HG02763 (cell line): ENCODE measurements around the gene ANKRD44.
"Not testable (repeated sequence)": the region's sequence is repeated elsewhere in the genome, so short reads cannot be mapped to it uniquely, and the experiment has no call there.

Source experiments
- ATAC-seq: cut with Tn5 transposase; IDR thresholded peaks from one replicate; pipeline ENCODE4 v1.9.1; 2021; ENCODE audit warnings: mild to moderate bottlenecking, moderate library complexity; ENCODE audit not compliant: unreplicated experiment

Gene ANKRD44

DNA sequence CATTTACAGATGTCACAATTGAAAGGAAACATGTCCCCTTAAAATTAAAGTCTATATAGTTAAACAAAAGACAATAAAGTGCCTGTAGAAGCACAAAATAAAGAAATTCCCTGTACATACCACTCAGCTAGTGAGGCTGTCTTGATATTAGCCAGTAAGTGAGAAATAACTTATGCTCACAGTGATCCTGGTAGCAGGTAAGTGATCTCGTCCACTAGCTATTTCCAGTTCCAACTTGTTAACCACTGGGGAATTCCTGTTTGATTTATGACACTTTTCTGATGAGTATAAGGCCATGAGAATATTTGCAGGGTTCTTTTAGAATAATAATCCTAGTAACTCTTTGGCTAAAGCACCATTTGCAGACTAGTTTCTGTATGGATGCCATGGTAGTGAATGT, 256.1 kb downstream of the ANKRD44 start:
- no peak for ATAC-seq

DNA sequence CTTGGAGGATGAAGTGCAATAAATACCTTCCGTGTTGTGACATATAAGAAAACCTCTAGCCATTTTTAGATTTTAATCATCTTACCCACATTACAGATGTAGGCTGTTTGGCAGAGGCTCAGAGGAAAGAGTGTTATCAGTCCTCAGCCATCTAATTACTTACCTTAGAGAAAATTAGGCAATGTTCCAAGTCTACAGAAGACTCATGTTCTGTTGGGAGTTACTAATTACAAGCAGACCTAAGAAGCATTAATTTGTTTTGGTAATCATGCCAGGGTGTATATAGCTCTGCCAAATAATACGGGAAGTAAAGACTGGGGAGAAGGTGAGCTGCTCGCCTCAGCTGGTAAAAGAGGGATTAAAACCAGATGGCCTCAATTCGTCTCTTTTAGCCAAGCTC, 258.2 kb downstream of the ANKRD44 start:
- ATAC-seq, result no peak

DNA sequence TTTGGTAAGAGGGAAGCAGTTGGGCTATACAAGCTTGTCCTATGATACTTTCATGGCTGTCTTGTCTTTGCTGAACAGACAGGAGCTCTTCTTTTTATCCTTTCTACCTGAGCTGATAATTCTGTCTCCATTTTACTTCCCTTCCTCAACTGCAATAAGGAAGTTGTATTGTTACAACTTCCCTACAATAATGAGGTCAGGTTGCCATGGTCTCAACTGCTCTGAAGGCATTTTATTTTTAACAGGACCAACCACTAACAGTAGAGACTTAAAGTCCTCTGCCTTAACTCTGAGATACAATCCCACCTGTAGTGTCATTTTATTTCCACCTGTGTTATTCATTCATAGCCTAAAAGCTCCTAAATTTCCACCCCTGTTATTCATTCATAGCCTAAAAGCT, 265.5 kb downstream of the ANKRD44 start:
- no peak for ATAC-seq

DNA sequence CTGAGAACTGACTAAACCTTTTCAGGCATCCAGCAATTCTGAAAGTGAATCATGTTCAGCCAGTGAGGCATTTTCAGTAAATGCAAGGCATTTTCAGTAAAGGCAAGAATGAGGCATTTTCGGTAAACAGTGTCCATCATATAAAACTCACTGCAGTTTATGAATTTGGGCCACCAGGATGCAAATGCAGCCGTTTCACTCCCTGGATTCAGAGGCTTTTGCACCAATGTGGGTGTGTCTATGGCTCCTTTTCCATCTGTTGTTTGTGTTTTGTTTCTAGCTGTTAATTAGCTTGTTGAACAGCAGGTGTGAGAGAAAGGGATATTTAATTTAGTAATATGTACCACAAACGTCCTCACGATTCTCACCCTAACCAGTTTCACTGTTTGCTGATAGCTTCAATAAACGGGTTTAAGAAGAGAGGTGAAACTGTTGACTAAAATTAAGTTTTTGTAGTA, 267.8 kb downstream of the ANKRD44 start:
- no peak for ATAC-seq

DNA sequence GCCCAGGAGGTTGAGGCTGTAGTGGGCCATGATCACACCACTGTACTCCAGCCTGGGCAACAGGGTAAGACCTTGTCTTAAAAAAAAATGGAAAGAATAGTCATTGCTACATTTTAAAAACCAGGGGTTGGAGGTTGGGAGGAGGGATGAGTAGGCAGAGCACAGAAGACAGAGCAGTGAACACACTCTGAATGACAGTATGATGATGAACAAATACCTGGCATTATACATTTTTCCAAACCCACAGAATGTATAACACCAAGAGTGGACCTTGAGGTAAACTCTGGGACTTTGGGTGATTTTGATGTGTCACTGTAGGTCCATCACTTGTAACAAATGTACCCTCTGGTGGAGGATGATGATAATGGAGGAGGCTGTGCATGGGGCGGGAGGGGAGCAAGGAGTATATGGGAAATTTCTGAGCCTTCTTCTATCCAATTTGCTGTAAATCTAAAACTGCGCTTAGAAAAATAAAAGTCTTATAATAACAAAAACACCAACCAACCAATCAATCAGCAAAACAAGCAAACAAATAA, 272.6 kb downstream of the ANKRD44 start:
- ATAC-seq, result no peak

DNA sequence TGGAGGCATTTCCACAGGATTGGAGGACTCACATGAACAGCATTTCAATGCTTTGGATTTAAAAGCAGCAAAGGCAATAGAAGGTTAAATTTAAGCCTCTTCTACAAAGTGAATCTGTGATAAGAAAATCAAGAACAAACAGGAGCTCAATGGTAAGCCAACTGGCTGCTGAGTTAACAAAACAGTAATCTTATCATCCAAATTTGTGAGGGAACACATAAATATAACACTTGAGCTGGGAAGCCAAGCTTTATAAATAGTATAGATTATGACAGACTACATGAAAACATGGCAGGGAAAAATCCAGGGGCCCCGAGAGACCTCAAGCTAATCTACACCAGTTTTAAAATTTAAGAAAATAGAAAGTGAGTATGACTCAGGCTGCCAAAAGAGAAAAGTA, 275.6 kb downstream of the ANKRD44 start:
- ATAC-seq, result no peak

DNA sequence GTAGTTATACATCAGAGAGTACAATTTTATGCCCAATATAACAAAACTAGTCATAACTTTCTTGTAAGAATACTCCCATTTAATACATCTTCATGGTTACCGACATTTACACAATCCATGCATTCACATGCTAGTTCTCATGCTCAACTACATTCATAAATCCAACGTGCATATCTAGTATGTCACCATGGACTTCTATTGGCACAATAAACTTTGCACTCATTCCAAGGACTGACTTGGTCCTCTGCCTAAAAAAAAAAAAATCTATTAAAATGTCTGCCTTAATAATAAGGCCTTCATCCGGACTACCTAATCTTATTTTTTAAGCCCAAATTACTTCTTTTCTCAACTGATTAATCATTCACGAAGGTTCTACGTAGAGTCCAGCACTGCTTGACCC, 276.3 kb downstream of the ANKRD44 start:
- ATAC-seq, result no peak

DNA sequence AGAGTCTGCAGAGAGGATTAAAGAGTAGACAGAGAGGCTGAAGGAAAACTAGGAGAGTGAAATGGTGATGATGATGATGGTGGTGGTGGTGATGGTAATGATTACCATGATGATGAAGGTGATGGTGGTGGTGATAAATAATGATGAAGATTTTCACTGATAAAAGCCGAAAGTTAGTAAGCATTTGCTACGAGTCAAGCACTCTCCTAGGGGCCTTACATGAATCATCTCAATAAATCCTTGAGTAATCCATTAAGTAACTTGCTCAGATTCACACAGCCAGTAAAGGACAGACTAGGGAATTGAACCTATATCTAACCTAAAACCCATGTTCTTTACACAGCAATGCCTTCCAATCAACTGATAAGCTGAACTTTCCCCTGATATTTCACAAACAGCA, 277.4 kb downstream of the ANKRD44 start:
- ATAC-seq, result no peak

DNA sequence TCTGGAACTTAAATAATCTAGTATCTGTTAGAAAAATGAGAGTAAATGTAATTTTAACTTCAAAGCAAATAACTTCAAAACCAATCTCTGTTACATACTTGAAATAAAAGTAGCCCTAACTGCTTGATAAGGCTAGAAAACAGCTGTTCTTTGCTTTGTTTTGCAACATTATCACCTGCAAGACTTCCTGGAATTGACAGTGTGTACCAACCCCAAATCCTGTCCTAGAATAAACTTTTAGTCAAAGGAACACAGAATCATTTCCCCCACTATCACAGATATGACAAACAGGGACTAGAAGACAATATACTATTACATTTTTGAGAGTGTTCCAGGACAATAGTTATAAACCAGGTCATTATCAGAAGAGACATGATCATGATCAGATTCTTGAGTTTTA, 278.8 kb downstream of the ANKRD44 start:
- no peak for ATAC-seq

DNA sequence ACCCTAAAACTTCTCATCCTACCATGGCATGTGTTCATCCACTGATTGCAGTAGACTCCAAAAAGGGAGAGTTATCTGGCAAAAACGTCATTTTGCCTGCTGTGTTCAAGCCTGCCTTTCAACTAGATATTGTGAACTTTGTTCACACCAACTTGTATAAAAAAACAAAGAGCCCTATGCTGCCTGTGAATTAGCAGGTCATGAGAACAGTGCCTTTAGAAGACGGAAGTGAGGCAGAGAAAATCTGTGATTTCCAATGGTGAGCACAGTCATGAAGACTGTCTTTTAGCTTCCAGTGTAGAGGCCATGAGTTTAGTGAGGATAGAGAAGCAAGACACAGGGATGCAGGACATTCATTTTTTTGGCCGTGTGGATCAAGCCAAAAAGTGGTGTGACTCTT, 280.5 kb downstream of the ANKRD44 start:
- ATAC-seq, result no peak

DNA sequence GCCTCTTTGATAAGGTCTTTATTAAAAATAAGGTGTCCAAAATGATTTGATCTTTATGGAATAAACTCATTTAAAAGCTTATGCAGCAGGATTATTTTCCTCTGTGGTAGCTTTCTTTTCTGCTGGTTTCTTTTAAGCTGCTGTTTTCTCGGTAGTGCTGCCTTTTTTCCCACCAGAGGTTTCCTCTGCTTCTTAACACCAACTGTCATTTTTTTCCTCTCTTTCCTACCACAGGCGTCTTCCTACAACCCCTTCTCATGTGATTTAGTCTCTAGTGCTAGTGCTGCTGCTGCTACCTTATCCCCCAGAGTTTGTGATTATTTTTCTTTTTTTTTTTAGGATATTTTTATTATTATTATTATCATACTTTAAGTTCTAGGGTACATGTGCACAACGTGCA, 281.9 kb downstream of the ANKRD44 start:
- no peak for ATAC-seq

DNA sequence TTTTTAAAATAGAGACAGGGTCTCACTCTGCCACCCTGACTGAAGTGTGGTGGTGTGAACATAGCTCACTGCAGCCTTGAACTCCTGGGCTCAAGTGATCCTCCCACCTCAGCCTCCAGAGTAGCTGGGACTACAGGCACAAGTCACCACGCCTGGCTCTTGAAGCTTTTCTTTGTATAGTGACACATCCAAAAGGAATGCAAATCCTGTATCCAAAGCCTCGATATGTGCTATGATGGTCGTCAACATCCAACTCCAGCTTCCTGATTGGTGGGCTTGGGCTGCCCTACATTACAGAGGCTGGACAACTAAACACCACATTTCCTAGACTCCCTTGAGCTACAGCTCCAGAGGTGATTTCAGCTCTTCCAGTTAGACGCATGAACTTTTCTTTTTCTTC, 282.4 kb downstream of the ANKRD44 start:
- no peak for ATAC-seq

DNA sequence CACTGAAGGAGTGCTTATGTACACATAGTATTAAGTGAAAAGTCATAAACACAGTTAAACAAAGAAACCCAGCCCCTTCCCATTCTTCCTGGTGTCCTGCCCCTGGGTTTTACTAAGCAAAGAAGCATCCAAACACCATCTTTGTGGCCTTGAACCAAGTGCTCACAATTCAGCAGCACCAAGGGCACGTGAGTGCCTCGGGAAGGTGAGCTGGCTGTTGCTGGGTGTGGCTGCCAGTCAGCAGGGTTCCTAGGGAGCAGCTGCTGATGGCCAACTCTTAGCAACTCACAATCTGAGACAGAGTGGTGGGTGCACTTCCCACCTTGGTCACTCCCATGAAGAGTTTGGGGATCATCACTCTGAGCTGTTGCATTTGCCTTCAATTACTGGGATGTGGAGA, 286.4 kb downstream of the ANKRD44 start:
- no peak for ATAC-seq

DNA sequence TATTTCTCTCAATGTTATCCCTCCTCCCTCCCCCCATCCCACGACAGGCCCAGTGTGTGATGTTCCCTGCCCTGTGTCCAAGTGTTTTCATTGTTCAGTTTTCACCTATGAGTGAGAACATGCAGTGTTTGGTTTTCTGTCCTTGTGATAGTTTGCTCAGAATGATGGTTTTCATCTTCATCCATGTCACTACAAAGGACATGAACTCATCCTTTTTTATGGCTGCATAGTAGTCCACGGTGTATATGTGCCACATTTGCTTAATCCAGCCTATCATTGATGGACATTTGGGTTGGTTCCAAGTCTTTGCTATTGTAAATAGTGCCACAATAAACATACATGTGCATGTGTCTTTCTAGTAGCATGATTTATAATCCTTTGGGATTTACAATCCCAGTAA, 289.7 kb downstream of the ANKRD44 start:
- ATAC-seq, result not testable (repeated sequence)

DNA sequence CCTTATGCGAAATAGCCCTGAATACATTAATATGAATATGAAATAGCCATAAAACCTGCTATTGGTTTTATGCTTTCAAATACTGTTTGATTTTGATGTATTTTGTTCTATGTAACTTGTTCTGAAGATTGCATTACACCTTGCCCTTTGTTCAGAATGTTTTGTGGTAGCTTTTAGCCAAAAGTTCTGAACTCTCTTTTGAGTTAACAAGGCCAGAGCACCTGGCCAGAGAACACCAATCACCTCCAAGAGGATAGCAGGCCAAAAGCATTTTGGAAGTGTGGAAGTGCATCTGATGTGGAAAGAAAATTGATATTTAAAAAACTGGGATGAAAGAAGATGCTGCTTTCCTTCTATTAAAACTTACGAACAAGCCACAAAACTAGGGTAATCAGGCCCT, 297.5 kb downstream of the ANKRD44 start:
- no peak for ATAC-seq

DNA sequence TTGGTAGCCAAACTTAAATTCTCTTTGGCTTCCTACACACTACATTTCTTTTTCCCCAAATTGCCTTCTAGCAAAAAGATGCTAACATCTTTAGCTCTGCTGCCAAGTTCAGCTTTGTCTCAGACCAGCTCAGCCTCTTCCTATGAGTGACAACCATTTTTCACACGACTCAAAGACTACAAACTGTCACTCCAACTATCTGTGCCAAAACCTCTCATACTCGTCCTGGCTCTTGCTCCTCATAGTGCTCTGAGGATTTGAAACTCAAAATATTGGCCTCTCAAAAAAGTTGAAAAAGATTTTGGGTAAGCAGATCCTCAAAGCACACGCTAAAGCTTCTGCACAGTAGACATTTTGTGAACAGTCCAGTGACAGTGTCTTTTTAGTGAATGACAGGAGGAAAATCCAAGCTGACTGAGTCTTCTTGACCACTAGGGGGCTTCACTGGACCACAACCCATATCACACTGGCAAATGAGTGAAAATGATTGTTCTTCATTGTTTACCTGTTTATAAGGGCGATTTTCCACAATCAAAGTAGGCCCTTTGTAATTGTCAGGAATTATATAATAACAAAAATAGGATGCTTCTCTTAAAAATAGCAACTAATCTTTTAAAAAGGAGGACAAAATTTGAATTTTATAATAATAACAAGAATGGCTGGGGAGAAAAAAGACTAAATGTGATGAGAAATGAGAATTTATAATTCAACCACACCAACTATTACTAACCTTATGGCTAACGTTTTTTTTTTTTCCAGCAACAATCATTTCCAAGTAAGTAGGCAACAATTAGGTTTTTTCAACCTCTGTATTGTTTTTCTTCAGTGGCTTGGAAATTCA, 298.6 kb downstream of the ANKRD44 start:
- no peak for ATAC-seq

DNA sequence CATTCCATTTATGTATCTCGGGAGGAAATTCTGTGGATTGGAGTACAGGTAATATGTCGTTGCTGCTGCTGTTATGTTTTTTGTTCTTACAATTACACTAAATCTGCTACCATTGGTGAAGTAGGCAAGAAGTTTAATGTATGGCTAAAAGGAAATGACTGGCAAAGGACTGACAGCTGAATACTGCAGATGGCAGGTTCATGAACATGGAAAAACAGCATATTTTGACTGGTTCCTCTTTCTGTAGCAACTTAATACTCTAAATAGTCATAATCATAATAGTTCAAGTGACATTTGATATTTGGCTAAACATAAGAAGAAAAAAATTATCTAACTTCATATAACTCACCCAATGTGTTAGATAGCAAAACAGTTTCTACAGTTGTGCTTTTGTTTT, 299.6 kb downstream of the ANKRD44 start:
- ATAC-seq, result no peak

DNA sequence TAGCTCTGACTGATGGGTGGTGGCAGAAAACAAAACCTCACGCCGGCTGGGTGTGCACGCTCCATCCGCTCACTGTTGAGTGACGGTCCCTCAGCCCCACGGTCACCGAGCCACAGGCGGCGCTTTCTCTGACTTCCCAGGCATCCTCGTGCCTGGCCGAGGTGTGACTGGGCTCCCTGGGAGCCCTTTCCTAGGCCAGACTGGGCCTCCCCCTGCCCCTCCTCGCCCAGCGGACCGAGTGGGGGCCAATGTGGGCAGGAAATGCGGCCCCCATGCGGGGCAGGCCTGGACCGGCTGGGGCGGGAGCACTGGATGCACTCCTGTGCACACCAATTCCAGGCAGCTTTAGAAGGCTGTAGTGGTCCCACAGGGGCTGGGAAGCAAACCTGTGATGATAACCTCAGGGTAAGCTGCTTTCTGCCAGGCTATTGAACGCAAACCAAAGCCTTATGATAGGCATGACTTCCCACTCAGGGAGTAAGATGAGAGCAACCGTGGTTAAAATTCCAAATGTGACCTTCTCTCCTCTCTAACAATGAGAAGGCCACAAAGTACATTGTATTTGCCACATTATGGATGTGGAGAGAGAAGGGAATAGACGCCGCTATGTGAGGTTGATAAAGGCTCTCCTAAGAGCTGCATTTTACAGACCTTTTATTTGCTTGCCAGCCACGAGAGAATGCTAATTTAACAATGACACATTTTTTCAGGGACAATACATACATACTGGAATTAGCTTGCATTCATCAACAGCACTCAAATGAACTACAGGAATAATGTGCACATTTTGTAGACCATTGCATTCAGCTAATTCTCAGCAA, 300.2 kb downstream of the ANKRD44 start:
- ATAC-seq, result no peak

DNA sequence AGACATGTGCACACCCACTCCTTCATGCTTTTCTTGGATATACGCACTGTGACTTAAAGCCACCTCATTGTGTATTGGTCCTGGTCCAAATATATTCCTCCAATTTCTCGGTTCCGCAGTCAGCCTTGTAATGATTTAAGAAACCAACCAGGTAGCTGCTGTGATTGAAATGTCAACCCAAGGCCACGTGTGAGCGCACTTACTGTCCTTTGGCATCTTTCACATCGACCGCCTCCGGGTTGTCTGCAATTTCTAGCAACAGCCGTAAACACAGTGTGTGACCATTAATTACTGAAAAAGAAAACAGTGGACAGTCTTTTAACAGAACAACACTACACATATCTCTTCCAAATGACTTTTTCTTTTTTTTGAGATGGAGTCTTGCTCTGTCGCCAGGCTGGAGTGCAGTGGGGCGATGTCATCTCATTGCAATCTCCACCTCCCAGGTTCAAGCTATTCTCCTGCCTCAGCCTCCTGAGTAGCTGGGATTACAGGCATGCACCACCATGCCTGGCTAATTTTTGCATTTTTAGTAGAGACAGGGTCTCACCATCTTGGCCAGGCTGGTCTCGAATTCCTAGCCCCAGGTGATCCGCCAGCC, 301.7 kb downstream of the ANKRD44 start:
- ATAC-seq, result not testable (repeated sequence)

DNA sequence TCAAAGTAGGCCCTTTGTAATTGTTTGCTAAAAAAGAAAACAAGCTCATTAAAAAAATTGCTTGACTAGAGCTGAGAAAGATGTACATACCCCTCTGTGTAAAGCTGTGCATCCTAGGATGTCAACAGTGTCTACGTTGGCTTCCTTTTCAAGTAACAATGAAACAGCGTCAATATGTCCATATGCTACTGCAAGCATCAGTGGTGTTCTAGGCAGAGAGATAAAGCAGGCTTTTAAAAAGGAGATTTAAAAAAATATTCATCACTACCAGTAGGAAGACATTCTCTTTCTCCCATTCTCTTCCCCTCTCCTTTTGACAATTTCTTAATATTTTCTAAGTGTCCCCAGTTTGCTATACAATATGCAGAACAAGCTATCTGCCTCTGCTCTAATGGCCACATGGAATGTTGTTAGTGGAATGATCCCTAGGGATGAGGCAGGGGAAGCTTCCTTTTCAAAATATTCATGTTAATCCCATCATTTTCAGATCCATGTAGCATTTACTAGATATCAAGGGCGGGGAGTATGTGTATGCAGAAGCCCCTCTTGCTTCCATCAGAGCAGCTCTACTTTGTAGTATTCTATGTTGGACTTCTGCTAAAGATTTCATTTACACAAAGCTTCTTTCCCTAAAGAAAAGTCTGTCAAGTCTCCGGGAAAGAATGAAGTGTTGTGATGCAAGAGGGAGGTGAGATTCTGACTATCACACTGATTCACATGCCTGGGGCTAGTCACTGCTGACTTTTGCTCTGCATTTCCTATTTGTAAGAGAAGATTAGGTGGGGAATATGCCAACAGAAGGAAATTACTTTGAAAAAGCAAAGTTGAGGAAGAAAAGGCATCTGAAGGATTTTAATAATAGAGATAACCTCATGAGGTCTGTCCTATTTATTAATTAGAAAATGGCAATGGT, 302.6 kb downstream of the ANKRD44 start:
- ATAC-seq, result no peak
